Posterior cingulate gyrus (tissue), 11 donors: ENCODE results near the gene HELLS.
"Not testable (repeated sequence)": the region's sequence is repeated elsewhere in the genome, so short reads cannot be mapped to it uniquely, and the experiment has no call there.

Source experiments
- DNase-seq, 10 donors: peaks; one replicate each; pipeline versions ENCODE4 v3.0.0 to v3.0.0-alpha.2; 2020 to 2021; ENCODE audit warnings: mixed read lengths in 3 of 10
- intact Hi-C: fragments of 100-400 bp; cut with DNase I; formaldehyde crosslinking; loops from one replicate; pipeline ENCODE4 v1.15.1; 2023

HELLS gene

GRCh38 chr10:94602729-94603515 is 57.3 kb downstream of the HELLS start:
- no peak for DNase-seq
- intact Hi-C loops, result no loop called here

- DNase-seq, result no peak
- intact Hi-C loops, result no loop called here
Observed at GRCh38 chr10:94607111-94607510, 61.5 kb downstream of the HELLS start.

- DNase-seq, result no peak
- intact Hi-C loops, result no loop called here
Observed at GRCh38 chr10:94608559-94608958, 63.0 kb downstream of the HELLS start.

GRCh38 chr10:94614558-94614957 is 69.0 kb downstream of the HELLS start:
- intact Hi-C loops, result no loop called here

GRCh38 chr10:94617389-94617944 is 71.9 kb downstream of the HELLS start:
- intact Hi-C loops, result no loop called here
- no peak for DNase-seq

More at GRCh38 chr10:94614558-94614957, 69.0 kb downstream of the HELLS start:
- no peak for DNase-seq

- no peak for DNase-seq
- intact Hi-C loops, result no loop called here
Observed at GRCh38 chr10:94622666-94623205, 77.1 kb downstream of the HELLS start.

GRCh38 chr10:94623572-94623971 is 78.0 kb downstream of the HELLS start:
- intact Hi-C loops, result no loop called here
- DNase-seq, result no peak

- DNase-seq, result no peak
- intact Hi-C loops, result no loop called here
Observed at GRCh38 chr10:94626476-94626875, 80.9 kb downstream of the HELLS start.

- intact Hi-C loops, result no loop called here
- DNase-seq, result no peak
Observed at GRCh38 chr10:94627511-94627910, 81.9 kb downstream of the HELLS start.

- DNase-seq, result no peak
- intact Hi-C loops, result no loop called here
Observed at GRCh38 chr10:94630017-94630688, 84.6 kb downstream of the HELLS start.

GRCh38 chr10:94631077-94631875 is 85.7 kb downstream of the HELLS start:
- DNase-seq, result no peak
- intact Hi-C loops, result no loop called here

GRCh38 chr10:94632954-94633353 is 87.4 kb downstream of the HELLS start:
- DNase-seq, result no peak
- intact Hi-C loops, result no loop called here

GRCh38 chr10:94638097-94638496 is 92.5 kb downstream of the HELLS start:
- DNase-seq, intact Hi-C loops: not testable (repeated sequence)

GRCh38 chr10:94639902-94640301 is 94.3 kb downstream of the HELLS start:
- intact Hi-C loops, result no loop called here
- no peak for DNase-seq

GRCh38 chr10:94640562-94640961 is 95.0 kb downstream of the HELLS start:
- DNase-seq, result no peak
- intact Hi-C loops, result no loop called here

- DNase-seq, result no peak
- intact Hi-C loops, result no loop called here
Observed at GRCh38 chr10:94641480-94641879, 95.9 kb downstream of the HELLS start.

GRCh38 chr10:94644352-94644751 is 98.8 kb downstream of the HELLS start:
- DNase-seq, result no peak
- intact Hi-C loops, result no loop called here

GRCh38 chr10:94645285-94645684 is 99.7 kb downstream of the HELLS start:
- no peak for DNase-seq
- intact Hi-C loops, result no loop called here
